ELF-1 (cell line): ENCODE measurements around the gene NR0B2.
A peak's percentile ranks its signal among the peaks of the same experiment; 100 is the strongest.

Experiments used
- DNase-seq: peaks from one replicate; pipeline ENCODE4 v3.0.0-alpha.2; 2016; ENCODE audit warnings: low read depth, low spot score

The NR0B2 gene

DNA sequence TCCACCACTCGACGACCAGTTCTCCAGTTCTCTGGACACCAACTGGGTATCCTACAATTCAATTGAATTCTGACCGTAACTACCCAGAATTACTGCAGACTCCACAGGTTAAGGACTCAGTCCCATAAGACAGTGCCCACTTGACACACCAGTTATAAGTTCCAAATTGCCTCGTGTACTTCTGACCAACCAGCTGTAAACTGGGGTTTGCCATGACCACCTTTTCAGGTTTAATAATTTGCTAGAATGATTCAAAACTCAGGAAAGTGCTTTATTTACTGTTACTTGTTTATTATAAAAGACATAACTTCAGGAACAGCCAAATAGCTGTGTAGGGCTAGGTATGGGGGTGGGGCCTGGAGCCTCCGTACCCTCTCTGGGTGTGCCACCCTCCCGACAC lies 23.0 kb upstream of the NR0B2 start:
- DNase-seq = no peak

DNA sequence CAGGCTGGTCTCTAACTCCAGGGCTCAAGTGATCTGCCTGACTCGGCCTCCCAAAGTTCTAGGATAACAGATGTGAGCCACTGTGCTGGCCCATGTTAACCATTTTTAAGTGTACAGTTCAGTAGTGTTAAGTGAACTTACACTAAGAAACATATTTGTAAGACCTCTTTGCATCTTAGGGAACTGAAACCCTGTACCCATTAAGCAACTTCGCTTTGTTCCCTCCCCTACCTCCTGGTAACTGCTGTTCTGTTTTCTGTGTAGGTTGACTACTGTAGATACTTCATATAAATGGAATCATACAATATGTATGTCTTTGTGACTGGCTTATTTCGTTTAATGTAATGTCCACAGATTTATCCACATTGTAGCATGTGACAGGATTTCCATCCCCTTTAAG lies 18.8 kb upstream of the NR0B2 start:
- no peak for DNase-seq

DNA sequence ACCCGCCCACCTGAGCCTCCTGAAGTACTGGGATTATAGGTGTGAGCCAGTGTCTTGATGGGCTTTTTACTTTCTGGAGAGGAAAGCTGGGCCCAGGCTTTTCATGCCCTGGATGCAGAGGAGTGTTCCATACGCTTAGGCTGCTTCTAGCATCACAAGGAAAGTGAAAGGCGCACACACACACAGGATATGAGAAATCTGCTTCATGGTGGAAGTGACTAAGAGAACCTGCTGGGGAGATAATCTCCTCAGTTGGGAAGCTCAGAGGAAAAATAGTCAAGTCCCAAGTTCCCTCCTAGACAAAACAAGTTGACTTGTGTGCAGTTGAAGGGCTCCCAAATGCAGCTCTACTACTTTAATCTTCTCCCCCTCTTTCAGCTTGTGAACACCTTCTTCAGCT lies 9.9 kb upstream of the NR0B2 start:
- DNase-seq = no peak

DNA sequence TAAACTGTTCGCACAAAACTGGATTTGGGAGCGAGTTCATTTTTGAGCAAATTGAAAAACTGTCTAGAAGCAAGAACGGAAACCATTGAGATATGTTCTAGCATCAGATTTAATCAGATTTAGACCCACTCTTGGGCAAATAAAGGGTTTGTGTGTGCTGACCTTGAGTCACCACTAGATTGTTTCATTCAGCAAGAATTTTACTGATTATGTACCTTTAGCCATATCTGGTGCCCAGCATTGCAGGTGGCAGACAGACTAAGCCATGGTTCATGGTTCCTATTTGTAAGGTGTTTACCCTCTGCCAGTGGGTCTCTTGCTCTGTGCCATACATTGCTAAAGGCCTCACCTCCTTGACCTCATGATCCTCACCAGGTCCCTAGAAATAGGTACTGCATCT lies 9.1 kb upstream of the NR0B2 start:
- no peak for DNase-seq

DNA sequence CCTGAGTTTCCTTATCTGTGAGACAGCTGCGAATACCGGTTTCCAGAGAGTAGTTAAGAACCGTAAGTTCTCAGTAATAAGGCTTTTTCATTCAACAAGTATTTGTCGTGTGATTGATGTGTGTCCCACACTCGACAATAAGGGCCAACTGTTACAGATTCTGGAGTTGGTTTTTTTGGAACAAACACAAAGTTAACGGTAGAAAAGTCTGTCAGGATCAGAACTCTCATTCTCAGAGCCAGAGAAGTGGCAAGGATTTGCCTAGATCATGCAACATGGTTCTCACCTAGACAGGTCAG lies 8.6 kb upstream of the NR0B2 start:
- no peak for DNase-seq

DNA sequence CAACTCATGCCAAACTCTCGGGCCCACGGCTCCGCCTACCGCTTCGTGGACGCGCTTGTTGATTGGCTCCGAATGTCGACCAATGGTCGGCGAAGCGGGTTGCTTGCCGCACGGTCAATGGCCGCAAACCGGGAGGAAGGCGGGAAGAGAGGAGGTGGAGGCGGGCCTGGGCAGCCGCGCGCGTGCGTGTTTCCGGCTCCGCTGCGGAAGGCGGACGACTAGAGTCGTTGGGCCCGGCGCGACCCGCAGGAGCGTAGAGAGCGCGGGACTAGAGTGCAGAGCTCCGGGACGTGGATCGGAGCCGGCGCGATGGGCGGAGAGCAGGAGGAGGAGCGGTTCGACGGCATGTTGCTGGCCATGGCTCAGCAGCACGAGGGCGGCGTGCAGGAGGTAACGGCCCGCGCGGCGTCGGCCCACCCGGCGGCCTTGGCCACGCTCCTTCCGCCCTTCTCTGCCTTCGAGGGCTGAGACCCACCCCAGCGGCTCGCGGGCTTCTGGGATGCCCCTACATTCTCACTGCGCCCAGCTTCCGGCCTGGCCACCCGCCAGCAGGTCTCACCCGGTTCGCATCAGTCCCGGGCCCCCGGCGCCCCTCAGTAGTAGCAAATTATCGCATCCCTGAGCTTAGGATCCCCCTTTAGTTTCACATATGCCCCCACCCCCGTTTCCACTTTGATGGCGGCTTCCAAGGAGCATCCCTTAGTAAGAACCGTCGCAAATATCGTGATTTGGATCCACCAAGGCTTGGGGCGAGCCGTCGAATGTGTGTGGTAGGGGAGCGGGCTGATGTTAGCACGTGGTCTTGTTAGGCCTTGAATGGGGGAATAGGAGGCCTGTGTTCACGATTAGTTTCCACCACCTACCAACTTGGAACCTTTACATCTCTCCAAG lies 8.0 kb upstream of the NR0B2 start, which contains the start of gene NUDC:
Gene NUDC (plus strand): TSS at position 204 of the 891 bp plus-strand sequence. CDS start 106 bp downstream, at position 310.
- DNase-seq = peak; percentile 96

DNA sequence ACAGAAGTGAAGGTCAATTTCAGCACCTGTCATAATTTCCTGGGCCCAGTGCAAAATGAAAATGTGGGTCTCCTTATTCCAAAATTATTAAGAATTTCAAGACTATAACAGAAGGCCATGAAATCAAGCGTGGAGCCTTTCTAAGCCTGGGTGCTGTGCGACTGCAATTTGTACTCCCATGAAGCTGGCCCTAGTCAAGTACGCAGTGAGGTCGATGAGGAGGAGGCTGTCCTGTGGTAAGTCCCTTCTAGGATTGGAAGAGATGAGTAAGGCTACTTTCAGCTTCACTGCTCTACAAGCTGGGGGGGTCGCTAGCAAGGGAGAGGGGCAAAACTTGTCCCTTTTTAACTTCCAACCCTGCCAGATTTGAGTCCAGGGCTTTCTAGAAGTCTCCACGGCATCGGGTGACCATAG lies 7.4 kb upstream of the NR0B2 start:
- DNase-seq = no peak

DNA sequence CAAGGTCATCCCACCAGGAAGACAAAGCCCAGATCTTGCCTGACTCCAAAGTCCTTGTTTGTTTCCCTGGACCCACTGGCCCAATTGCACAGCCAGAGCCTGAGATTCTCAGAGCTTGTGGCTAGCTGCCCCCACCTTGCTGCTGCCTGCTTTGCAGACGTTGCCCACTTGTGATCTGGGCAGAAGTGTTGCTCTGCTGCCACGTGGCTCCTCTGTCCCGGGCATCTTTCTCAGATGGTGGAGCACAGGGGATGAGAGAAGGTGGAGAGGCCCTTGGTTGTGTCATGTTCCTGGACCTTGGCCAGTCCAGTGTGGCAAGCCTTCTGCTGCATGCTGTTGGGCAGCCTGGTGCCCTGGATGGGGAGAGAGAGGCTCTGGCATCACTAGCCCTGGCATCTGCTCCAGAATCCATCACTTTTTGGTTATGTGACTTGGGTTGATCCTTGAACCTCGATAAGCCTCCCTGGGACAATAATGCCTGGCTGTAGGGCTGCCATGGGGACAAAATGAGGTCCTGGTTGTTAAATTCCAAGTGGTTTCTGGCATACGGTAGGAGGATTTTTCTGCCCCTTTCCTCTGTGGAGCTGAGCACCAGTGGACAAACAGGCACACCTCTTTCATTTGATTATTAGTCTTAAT lies 1.5 kb upstream of the NR0B2 start:
- no peak for DNase-seq

DNA sequence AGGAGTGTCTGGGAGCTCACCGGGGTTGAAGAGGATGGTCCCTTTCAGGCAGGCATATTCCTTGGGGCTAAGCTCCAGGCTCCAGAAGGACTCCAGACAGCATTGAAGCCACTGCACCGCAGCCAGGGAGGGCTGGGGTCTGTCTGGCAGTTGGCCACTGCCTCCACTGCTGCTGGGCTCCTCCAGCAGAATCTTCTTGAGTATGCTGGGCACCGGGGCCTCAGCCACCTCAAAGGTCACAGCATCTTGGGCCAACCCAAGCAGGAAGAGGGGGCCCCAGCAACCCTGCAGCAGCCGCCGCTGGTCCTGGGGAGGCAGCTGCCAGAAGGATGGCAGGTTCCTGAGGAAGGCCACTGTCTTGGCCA lies 404 bp downstream of the NR0B2 start:
- no peak for DNase-seq

DNA sequence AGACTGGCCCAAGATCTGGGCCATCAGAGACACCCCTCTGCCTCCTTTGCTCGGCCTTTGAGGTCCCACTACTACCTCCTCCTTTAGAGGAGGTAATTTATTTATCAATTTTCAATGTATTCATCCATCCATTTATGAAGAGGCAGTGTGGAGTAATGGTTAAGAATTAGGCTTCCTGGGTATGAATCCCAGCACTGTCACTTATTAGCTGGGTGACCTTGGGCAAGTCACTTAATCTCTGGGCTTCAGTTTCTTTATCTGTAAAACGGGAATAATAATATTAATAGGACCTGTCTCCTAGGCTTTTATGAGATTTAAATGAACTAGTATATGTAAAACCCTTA lies 1.7 kb downstream of the NR0B2 start:
- DNase-seq = no peak

DNA sequence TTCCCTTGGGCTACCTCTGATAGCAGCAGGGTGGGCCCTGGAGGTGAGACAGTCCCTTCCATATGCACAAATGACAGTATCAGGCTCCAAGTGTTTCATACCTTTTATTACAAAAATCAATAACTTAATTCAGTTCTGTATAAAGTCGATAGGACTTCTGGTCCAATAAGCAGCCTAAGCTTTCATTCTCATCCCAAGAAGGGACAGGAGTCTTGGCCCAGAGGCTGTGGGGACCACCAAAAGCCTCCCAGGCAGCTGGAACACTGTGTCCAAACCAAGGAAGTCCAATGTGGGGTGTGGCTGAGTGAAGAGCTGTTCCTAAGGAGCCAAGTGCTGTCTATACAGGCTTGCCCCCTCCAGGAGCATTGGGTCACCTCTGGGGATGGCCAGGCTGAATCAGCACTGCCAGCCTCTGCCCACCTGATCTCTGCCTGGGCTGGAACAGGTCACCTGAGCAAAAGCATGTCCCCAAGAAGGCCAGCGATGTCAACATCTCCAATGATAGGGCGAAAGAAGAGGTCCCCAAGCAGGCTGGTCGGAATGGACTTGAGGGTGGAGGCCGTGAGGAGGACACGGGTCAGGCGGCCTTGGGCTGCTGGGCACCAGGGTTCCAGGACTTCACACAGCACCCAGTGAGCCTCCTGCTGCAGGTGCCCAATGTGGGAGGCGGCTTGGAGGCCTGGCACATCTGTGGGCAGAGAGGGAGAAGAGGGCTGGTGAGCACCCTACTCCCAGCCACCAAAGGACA lies 2.2 kb downstream of the NR0B2 start:
- no peak for DNase-seq

DNA sequence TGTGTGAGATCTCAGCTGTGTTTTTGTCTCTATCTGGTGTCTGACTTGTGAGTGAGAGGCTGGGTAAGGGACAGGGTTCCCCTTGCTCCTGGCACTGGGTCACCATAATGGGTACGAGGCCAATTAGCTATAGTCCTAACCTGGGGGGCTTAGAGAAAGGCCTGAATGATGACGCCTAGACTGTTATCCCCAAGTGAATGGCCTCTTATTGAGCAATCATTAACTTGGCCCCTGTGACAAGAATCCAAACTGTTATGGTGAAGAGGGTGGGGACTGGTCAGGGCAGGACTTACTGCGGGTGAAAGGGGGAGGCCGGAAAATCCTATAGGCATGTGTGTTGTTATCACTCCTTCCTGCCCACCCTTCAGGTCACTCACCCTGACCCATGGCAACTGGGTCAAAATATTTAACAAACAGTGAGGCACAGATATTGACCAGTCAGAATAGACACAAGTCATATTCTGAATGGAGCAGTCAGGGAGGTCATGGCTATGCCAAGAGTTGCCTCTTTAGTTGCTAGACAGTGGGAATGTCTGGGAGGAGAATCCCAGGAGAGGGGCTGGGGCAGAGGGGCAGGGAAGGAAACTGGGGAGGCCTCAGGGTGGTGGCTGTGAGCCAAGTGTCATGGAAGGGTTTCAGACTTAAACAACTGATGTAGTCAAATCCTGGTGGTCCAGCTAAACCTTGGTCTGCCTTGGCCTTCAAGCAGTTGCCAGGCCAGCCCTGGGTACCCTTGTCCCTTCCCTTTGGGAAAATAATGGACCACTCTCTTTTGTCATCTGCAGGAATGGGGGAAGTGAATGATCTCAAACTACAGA lies 3.2 kb downstream of the NR0B2 start:
- DNase-seq = no peak

DNA sequence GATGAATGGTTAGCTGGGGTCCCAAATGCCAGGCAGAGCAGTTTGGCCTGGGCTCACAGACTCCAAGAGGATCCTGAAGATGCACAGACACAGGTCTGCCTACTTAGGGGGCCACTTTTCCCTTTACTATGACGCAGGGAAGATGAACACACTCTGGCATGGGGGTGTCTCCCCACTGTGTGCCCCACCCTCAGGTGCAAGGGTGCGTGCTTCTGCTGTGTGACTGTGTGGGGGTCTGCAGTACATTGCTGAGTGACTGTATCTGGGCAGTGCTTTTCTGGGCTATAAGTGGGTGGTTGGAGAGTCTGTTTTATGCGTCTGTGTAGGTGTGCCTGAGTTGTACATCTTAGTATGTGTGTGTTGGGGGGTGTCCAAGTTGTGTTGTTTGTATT lies 3.8 kb downstream of the NR0B2 start:
- no peak for DNase-seq

DNA sequence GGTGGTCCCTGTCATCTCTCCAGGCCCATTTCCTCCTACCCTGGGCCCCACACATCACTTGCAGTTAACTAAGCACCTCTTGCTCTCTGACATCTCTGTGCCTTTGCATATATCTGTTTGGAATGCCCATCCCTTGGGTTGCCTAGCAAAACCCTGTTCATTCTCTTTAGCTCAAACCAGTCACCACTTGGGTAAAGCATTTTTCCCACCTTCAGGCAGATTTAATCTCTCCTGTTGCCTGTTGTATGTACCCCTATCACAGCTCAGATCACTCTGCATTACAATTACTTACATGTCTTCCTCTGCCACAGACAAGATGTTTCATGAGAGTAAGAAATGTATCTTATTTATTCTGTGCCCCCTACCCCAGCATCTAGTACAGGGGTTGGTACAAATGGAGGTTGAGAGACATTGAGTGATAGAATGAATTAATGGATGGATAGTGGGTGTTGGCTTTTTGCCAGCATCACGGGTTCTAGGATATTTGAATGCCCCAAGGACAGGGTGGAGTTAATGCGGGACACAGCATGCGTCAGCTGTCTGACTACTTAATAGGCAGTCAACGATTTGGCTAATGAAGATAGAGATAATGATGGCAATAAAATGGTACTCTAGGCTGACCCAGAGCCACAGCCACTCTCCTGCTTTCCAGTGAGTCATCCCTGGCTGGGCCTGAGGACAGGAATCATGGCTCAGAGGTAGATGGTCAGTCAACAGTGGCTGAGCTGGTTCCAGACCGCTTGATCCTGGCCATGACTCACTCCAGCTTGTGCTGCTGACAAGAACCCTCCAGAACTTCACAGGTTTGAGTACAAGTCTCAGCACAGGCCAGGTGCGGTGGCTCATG lies 6.5 kb downstream of the NR0B2 start:
- DNase-seq = peak; percentile 87

DNA sequence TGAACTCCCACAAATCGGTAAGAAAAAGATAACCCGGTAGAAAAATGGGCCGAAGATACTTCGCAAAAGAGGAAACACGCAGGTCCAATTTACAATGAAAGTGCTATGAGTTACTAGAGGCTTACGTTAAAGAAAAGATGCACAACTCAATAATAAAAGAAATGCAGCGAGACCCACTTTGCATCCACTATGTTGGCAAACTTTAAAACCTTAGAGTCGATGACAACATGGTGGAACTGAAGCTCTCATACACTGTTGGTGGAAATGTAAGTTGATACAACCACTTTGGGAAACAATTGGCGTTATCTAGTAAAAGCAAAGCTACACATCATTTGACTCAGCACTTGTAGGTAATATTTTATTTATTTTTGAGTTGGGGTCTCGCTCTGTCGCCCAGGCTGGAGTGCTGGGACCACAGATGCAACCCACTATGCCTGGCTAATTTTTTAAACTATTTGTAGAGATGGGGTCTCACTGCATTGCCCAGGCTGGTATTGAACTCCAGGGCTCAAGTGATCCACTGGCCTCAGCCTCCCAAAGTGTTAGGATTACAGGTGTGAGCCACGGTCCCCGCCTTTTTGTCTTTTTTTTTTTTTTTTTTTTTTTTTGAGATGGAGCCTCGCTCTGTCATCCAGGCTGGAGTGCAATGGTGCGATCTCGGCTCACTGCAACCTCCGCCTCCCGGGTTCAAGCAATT lies 12.8 kb downstream of the NR0B2 start:
- no peak for DNase-seq

DNA sequence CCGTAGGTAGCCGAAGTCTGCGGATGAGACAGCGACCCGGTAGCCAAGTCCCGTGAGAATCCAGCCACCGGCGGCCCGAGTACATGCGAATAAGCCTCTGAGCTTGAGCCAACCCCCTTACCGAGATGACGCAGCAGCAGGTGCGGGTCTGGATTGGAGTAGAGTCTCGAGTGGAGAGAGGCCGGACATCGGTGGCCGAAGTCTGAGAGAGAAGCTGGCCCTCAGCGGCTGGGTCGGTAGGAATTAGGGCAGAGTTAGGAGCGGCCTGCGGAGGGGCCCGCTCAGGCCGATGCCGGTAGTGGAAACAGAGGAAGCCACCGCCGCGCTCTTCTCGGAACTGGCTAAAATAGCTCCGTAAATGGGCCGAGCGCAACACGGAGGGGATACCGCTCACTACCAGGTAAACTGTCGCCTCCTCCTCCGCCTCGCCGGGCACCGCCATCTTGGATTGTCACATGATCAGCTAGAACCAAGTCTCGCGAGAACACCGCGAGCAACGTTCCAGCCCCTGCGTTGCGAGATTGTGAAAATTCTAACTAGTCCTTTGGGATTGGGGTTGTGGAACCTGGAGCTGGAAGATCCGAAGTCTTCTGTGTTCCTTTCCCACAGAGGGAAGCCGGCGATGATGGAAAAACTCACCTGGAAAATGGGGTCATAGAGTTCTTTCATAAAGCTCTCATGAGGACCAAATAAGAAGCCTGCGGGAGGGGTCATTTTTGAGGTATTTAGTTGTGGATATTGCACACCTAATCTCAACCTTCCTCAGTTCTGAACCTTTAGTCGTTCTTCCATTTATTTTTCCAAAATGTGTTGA lies 13.6 kb downstream of the NR0B2 start, which contains the start of gene GPATCH3:
Gene GPATCH3 (minus strand): TSS at position 467 of the 814 bp plus-strand sequence. CDS start 25 bp downstream, at position 442.
- peak; percentile 93 for DNase-seq

DNA sequence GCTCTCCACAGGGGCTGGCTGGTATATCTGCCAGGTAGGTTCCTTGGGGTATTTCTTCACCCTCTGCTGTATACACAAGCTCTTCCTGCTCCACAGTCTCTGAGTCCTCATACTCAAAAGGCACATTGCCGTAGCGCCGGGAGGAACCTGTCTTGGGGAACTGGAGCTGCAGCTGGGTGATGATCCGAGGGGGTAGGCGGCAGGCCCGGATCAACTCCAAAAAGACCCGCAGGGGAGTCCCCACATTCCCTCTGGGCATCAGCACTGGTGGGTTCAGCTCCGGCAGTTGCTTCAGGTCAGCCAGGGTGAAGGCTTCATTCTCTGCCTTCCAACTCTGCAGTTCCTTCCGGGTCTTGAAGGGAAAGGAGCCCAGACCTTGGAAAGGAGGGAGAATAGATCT lies 16.4 kb downstream of the NR0B2 start:
- DNase-seq = no peak

DNA sequence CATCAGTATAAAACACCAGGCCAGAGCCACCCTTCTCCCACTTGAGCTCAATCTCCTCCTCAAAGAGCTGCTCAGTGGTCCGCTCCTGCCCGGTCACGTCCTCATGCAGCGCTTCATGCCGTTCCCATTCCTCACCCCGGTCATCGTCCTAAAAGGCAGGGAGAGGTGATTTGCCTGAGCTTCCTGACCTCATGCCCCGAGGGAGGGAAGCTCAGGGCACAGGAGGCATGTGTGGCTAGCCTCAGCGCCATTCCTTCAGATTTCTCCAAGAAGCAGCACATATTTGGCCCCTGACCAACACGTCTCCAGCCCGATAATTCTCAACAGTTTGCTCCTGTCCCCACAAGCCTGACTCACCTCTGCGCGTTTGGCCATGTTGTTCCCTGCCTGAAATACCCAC lies 19.5 kb downstream of the NR0B2 start:
- no peak for DNase-seq

DNA sequence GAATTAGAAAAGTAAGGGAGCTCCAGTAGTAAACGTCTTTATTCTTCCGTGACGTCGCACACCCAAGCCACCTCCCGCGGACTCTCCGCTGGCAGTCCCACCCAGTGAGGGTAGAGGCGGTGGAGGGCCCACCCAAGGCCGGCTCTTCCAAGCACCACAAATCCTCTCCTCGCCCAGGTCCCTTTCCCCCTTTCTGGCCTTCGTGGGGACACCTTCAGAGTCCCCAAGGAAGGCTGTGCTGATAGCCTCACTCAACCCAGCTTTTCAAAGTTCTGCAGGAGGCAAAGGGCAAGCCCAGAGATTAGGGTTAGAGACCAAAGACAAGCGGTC lies 23.3 kb downstream of the NR0B2 start:
- no peak for DNase-seq
